HepG2 (cell line): Measurements from ENCODE around the gene ANKRD60. TPM values are rescaled to one million over a fixed set of nuclear protein-coding genes. Genes with fewer than 3 reads are reported as not detected.

ENCODE experiments used
- AGO1 ChIP-seq: fragments of 200-400 bp; formaldehyde crosslinking; IDR thresholded peaks from 2 replicates; pipeline ENCODE4 v1.6.1; 2017; ENCODE audit warnings: mild to moderate bottlenecking, low read depth, low read length, moderate library complexity; ENCODE audit not compliant: poor library complexity, severe bottlenecking
- BRF2 ChIP-seq: sonication (generic); formaldehyde crosslinking; IDR thresholded peaks from 2 replicates; pipeline ENCODE4 v1.8.1; 2022; ENCODE audit warnings: mild to moderate bottlenecking, missing genetic modification reagents
- CCDC6 ChIP-seq: sonication (generic); formaldehyde crosslinking; IDR thresholded peaks from 2 replicates; pipeline ENCODE4 v1.8.1; 2022; ENCODE audit warnings: mild to moderate bottlenecking, missing genetic modification reagents, moderate library complexity
- ERF ChIP-seq: IDR thresholded peaks from 2 replicates; pipeline ENCODE4 v1.6.1; 2018; ENCODE audit warnings: missing biosample characterization, missing genetic modification reagents
- ETV5 ChIP-seq: IDR thresholded peaks from 2 replicates; pipeline ENCODE4 v1.6.1; 2018; ENCODE audit warnings: missing biosample characterization, missing genetic modification reagents, inconsistent platforms, borderline replicate concordance
- FOSL1 ChIP-seq: sonication (generic); formaldehyde crosslinking; IDR thresholded peaks from 2 replicates; pipeline ENCODE4 v1.9.0; 2021; ENCODE audit warnings: missing genetic modification reagents, borderline replicate concordance
- GLI4 ChIP-seq: sonication (generic); formaldehyde crosslinking; IDR thresholded peaks from 2 replicates; pipeline ENCODE4 v1.5.1; 2020; ENCODE audit warnings: missing genetic modification reagents, mild to moderate bottlenecking, moderate library complexity, borderline replicate concordance
- IRF9 ChIP-seq: sonication (generic); formaldehyde crosslinking; IDR thresholded peaks from 2 replicates; pipeline ENCODE4 v1.8.0; 2022; ENCODE audit warnings: missing genetic modification reagents, mild to moderate bottlenecking, borderline replicate concordance
- KLF16 ChIP-seq, 2 experiments: sonication (generic) in 1 of 2; formaldehyde crosslinking in 1 of 2; IDR thresholded peaks; 2 replicates each; pipeline versions ENCODE4 v1.6.1 to v1.8.0; 2016 to 2023; ENCODE audit warnings: missing genetic modification reagents in 2 of 2, missing compliant biosample characterization in 1 of 2
- MLLT10 ChIP-seq: sonication (generic); formaldehyde crosslinking; IDR thresholded peaks from 2 replicates; pipeline ENCODE4 v1.4.0; 2020; ENCODE audit warnings: missing genetic modification reagents
- MXD3 ChIP-seq: IDR thresholded peaks from 2 replicates; pipeline ENCODE4 v1.6.1; 2016; ENCODE audit warnings: mild to moderate bottlenecking, missing biosample characterization, missing genetic modification reagents
- NFAT5 ChIP-seq: sonication (generic); formaldehyde crosslinking; IDR thresholded peaks from 2 replicates; pipeline ENCODE4 v1.4.0; 2020; ENCODE audit warnings: missing genetic modification reagents
- NFIC ChIP-seq: IDR thresholded peaks from 2 replicates; pipeline ENCODE4 v1.6.1; 2012; ENCODE audit warnings: mild to moderate bottlenecking, low read length, inconsistent platforms
- NRL ChIP-seq: sonication (generic); formaldehyde crosslinking; IDR thresholded peaks from 2 replicates; pipeline ENCODE4 v1.5.0; 2020; ENCODE audit warnings: missing genetic modification reagents, mild to moderate bottlenecking, moderate library complexity, borderline replicate concordance
- PHF5A ChIP-seq: IDR thresholded peaks from one replicate; pipeline ENCODE4 v1.6.1; 2018; ENCODE audit warnings: low read depth, missing genetic modification reagents; ENCODE audit not compliant: unreplicated experiment
- ZFP41 ChIP-seq: sonication (generic); formaldehyde crosslinking; IDR thresholded peaks from 2 replicates; pipeline ENCODE4 v1.4.0; 2020; ENCODE audit warnings: mild to moderate bottlenecking, missing genetic modification reagents, borderline replicate concordance
- ZNF136 ChIP-seq: sonication (generic); formaldehyde crosslinking; IDR thresholded peaks from 2 replicates; pipeline ENCODE4 v1.8.1; 2022; ENCODE audit warnings: low read depth, mild to moderate bottlenecking, moderate library complexity, missing genetic modification reagents
- ZNF33A ChIP-seq: sonication (generic); formaldehyde crosslinking; IDR thresholded peaks from 2 replicates; pipeline ENCODE4 v1.5.1; 2020; ENCODE audit warnings: missing genetic modification reagents, mild to moderate bottlenecking, moderate library complexity, borderline replicate concordance
- ZNF431 ChIP-seq: sonication (generic); formaldehyde crosslinking; IDR thresholded peaks from 2 replicates; pipeline ENCODE4 v1.9.0; 2022; ENCODE audit warnings: missing genetic modification reagents, low read depth, mild to moderate bottlenecking, borderline replicate concordance
- ZNF460 ChIP-seq: sonication (generic); formaldehyde crosslinking; IDR thresholded peaks from 2 replicates; pipeline ENCODE4 v1.5.1; 2020; ENCODE audit warnings: missing genetic modification reagents, mild to moderate bottlenecking, borderline replicate concordance
- ZNF883 ChIP-seq: sonication (generic); formaldehyde crosslinking; IDR thresholded peaks from 2 replicates; pipeline ENCODE4 v1.5.1; 2020; ENCODE audit warnings: mild to moderate bottlenecking, missing genetic modification reagents; ENCODE audit errors: not compliant biosample characterization
- polyA plus RNA-seq, 8 experiments: library from polyadenylated mRNA; depleted of rRNA in 3 of 8; stranded (reverse) in 7 of 8; unstranded in 1 of 8; fragments of >200 nt; fragmentation: Illumina TruSeq in 4 of 8; extraction: Trizol in 4 of 8; gene quantifications; 2 replicates each; pipeline versions ENCODE4 v1.2.1 to v1.2.3, GENCODE V29; 2011 to 2016; ENCODE audit warnings: low read depth in 4 of 8, missing spikeins in 1 of 8, mixed read lengths in 1 of 8; ENCODE audit not compliant: insufficient read depth in 1 of 8
- total RNA-seq, 5 experiments: library from RNA; depleted of rRNA; stranded (reverse); fragments of >200 nt; fragmentation: Illumina TruSeq; extraction: Trizol; gene quantifications; 2 replicates each; pipeline ENCODE4 v1.2.3, GENCODE V29; 2016; ENCODE audit warnings: low read depth in 1 of 5

The ANKRD60 gene
- total and polyA plus RNA-seq, 2 of the 13 experiments (the other 11 are each of a cell fraction or from before 2014, with no cell fraction given) = not detected

- TF ChIP-seq NFAT5 (CRISPR knock-in tag) = 0 out of 2 replicates have a peak, but pooled peaks have one; percentile 48
- TF ChIP-seq KLF16 (CRISPR knock-in tag; IDR thresholded peaks at IDR 0.05) = 0 out of 4 replicates have a peak, but pooled peaks of 1 of the 2 experiments have one; percentile 41
- peak; percentile 68; the same call in 1 of the 2 replicates for TF ChIP-seq NRL (CRISPR knock-in tag)
- no peak for TF ChIP-seq CCDC6 (CRISPR knock-in tag)
- TF ChIP-seq PHF5A (CRISPR knock-in tag) = no peak
- no peak for TF ChIP-seq MLLT10 (CRISPR knock-in tag)
- TF ChIP-seq ZNF33A = peak; percentile 86; the same call in 1 of the 2 replicates
- TF ChIP-seq ZNF431 (CRISPR knock-in tag) = no peak
- TF ChIP-seq ZFP41 (CRISPR knock-in tag) = no peak
- no peak for TF ChIP-seq BRF2
- peak; percentile 62; the same call in 1 of the 2 replicates for TF ChIP-seq ERF (CRISPR knock-in tag)
- no peak for TF ChIP-seq FOSL1 (CRISPR knock-in tag)
- peak; percentile 38 for TF ChIP-seq ETV5
- TF ChIP-seq MXD3 = peak; percentile 47
- no peak for TF ChIP-seq GLI4 (CRISPR knock-in tag)
- TF ChIP-seq ZNF136 (CRISPR knock-in tag) = peak; percentile 64; the same call in 1 of the 2 replicates
- TF ChIP-seq ZNF883 = peak; percentile 45
- TF ChIP-seq NFIC = no peak
- no peak for TF ChIP-seq ZNF460 (CRISPR knock-in tag)
- no peak; the same call in 1 of the 2 replicates for TF ChIP-seq IRF9 (CRISPR knock-in tag)
- peak; percentile 64 for TF ChIP-seq AGO1
Measured at GRCh38 chr20:58236612-58237317, 8.3 kb upstream of the ANKRD60 start (continued).
